GM12874 (cell line): ENCODE measurements around the gene GTPBP8.

Experiments used
- TF ChIP-seq, protein P1 (sequence below): IDR thresholded peaks from 2 replicates; pipeline ENCODE4 v1.5.1; 2011; ENCODE audit warnings: low read depth, mild to moderate bottlenecking, control low read depth, low read length, moderate library complexity; ENCODE audit not compliant: insufficient read depth

GTPBP8 gene

GRCh38 chr3:112967425-112967824 lies 23.4 kb upstream of the GTPBP8 start:
- TF ChIP-seq, protein P1, sequence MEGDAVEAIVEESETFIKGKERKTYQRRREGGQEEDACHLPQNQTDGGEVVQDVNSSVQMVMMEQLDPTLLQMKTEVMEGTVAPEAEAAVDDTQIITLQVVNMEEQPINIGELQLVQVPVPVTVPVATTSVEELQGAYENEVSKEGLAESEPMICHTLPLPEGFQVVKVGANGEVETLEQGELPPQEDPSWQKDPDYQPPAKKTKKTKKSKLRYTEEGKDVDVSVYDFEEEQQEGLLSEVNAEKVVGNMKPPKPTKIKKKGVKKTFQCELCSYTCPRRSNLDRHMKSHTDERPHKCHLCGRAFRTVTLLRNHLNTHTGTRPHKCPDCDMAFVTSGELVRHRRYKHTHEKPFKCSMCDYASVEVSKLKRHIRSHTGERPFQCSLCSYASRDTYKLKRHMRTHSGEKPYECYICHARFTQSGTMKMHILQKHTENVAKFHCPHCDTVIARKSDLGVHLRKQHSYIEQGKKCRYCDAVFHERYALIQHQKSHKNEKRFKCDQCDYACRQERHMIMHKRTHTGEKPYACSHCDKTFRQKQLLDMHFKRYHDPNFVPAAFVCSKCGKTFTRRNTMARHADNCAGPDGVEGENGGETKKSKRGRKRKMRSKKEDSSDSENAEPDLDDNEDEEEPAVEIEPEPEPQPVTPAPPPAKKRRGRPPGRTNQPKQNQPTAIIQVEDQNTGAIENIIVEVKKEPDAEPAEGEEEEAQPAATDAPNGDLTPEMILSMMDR = no peak

- TF ChIP-seq, protein P1 = no peak
These were observed 23.0 kb upstream of the GTPBP8 start for GRCh38 chr3:112967828-112968227.

DNA sequence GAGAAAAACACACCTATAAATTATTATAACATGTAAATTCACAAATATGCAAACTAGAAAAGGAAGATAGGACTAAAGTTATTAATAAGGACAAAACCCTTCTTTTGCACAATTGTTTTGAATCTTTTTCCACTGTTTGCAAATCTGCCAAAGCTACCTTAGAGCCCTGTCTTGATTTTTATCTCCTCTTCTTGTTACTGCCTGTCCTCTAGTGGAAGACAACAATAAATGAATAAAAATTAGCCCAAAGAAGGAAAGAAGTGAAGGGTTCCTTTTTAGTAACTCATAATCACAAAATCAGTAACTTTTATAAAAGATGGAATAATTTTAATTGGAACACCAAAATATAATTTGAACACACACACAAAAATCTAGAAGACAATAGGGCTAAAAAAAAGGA lies 18.6 kb upstream of the GTPBP8 start:
- TF ChIP-seq, protein P1 = no peak

GRCh38 chr3:112973325-112974177 lies 17.2 kb upstream of the GTPBP8 start:
- TF ChIP-seq, protein P1 = no peak

DNA sequence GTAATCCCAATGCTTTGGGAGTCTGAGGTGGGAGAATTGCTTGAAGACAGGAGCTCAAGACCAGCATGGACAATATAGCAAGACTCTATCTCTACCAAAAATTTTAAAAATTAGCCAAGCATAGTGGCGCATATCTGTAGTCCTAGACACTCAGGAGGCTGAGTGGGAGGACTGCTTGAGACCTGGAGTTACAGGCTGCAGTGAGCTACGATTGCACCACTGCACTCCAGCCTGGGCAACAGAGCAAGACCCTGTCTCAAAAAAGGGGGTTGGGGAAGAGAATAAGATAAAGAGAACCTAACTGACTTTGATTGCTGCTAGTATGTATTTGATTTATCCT lies 16.6 kb upstream of the GTPBP8 start:
- TF ChIP-seq, protein P1 = no peak

DNA sequence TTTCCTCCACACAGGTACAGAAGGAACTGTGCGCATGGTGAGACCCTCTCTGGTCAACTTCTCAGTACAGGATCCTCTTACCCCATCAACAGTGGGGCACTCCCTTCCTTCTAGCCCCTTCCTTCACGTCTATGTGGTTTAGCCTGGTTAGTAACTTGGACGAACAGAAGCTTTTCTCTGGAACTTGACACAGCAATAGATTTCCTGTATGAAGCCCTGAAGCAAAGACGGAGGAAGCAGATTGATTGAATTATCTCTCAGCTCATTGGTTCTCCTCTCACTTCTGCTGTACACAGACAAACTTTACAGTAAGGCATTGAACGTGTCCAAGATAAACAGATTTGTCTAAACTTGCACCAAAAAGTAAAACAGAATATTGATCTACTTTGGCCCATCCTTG lies 15.9 kb upstream of the GTPBP8 start, which contains the start of gene CD200R1:
Gene CD200R1, minus strand, starts transcription at position 210 of the 400 bp plus-strand sequence. CDS start 246 bp downstream, outside the sequence.
- TF ChIP-seq, protein P1 = no peak

DNA sequence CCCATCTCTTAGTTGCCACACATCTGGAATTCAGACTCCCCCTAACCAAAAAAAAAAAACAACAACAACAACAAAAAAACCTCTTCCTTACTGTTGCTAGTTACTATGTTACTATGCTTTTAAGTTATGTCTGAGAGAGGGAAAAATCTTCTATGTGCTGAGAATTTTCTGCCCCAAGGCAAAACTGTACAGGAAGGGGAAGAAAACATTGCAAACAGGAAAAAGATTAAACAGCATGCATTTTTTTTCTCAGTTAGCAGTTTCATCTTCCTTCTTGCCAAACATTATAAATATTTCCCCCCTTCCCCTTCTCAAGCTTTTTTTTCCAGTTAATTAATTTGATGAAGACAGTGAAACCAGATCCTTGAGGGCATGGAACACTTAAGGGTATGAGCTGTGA lies 14.8 kb upstream of the GTPBP8 start:
- TF ChIP-seq, protein P1 = no peak
